NK-92 (cell line): ENCODE measurements around the gene CNPY1.
"Not testable (repeated sequence)": the region's sequence is repeated elsewhere in the genome, so short reads cannot be mapped to it uniquely, and the experiment has no call there.

Experiments
- DNase-seq: peaks from one replicate; lab custom pipeline; 2025; ENCODE audit not compliant: unreplicated experiment; lab: John Stamatoyannopoulos, UW

The CNPY1 gene

GRCh38 chr7:155534691-155535090, 11.7 kb downstream of the CNPY1 start:
- DNase-seq: no peak

GRCh38 chr7:155533827-155534690, 12.3 kb downstream of the CNPY1 start:
- no peak for DNase-seq

GRCh38 chr7:155533120-155533826, 13.1 kb downstream of the CNPY1 start:
- no peak for DNase-seq

- no peak for DNase-seq
These were observed 13.6 kb downstream of the CNPY1 start for GRCh38 chr7:155532792-155533119.

GRCh38 chr7:155531681-155532080, 14.7 kb downstream of the CNPY1 start:
- DNase-seq: no peak

GRCh38 chr7:155530601-155531000, 15.8 kb downstream of the CNPY1 start:
- no peak for DNase-seq

- no peak for DNase-seq
These were observed 16.5 kb downstream of the CNPY1 start for GRCh38 chr7:155529845-155530244.

GRCh38 chr7:155529346-155529745, 17.0 kb downstream of the CNPY1 start:
- DNase-seq: no peak

GRCh38 chr7:155527664-155528063, 18.7 kb downstream of the CNPY1 start:
- no peak for DNase-seq

- no peak for DNase-seq
These were observed 20.1 kb downstream of the CNPY1 start for GRCh38 chr7:155526225-155526624.

- DNase-seq: no peak
These were observed 22.3 kb downstream of the CNPY1 start for GRCh38 chr7:155524018-155524556.

- no peak for DNase-seq
These were observed 23.1 kb downstream of the CNPY1 start for GRCh38 chr7:155523168-155523675.

GRCh38 chr7:155521743-155522398, 24.5 kb downstream of the CNPY1 start:
- DNase-seq: no peak

- DNase-seq: no peak
These were observed 25.2 kb downstream of the CNPY1 start for GRCh38 chr7:155521007-155521742.

- no peak for DNase-seq
These were observed 26.2 kb downstream of the CNPY1 start for GRCh38 chr7:155520114-155520513.

- not testable (repeated sequence) for DNase-seq
These were observed 27.0 kb downstream of the CNPY1 start for GRCh38 chr7:155519358-155519757.

- DNase-seq: no peak
These were observed 27.7 kb downstream of the CNPY1 start for GRCh38 chr7:155518633-155519032.

GRCh38 chr7:155517969-155518368, 28.4 kb downstream of the CNPY1 start:
- DNase-seq: no peak

GRCh38 chr7:155517452-155517851, 28.9 kb downstream of the CNPY1 start:
- no peak for DNase-seq

- no peak for DNase-seq
These were observed 29.9 kb downstream of the CNPY1 start for GRCh38 chr7:155516466-155516865.

GRCh38 chr7:155515318-155515717, 31.0 kb downstream of the CNPY1 start:
- no peak for DNase-seq
